UCSD-AML1 (cell line): ENCODE results near the gene CSHL1.
A peak's percentile ranks its signal among the peaks of the same experiment; 100 is the strongest.
"Not testable (repeated sequence)": the region's sequence is repeated elsewhere in the genome, so short reads cannot be mapped to it uniquely, and the experiment has no call there.

ENCODE experiments used
- DNase-seq: peaks from one replicate; lab custom pipeline; 2025; ENCODE audit not compliant: unreplicated experiment; lab: John Stamatoyannopoulos, UW

Gene CSHL1

DNA sequence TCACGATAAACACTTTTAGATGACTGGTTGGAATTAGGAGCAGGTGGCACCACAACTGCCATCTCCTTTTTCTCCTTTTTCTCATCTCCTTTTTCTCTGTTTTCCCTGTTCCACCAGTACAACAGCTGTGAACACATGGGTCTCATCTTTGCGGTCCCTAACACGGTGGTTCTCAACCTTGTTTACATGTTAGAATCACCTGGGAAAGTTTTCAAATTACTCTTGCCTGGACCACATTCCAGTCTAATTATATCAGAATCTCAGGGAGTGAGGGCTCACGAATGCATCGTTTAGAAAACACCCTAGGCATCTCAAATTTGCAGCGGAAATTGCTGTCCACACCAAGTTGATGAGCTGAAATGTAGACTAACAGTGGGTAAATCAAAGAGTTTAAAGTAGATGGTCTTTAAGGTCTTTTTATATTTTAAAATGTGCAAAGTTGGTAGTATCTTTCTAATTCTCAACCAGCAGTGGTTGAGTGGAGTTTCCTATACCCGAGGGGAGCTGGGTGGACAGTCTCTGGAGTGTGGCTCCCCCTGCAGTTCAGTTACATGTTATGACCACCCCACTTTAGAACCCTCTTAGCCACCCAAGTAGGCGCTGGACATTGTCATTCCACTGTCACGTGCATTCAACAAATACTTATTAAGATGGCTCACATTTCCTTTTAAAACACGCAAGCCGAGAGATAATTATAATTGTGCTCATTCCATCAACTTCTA is 18.6 kb downstream of the CSHL1 start:
- not testable (repeated sequence) for DNase-seq

DNA sequence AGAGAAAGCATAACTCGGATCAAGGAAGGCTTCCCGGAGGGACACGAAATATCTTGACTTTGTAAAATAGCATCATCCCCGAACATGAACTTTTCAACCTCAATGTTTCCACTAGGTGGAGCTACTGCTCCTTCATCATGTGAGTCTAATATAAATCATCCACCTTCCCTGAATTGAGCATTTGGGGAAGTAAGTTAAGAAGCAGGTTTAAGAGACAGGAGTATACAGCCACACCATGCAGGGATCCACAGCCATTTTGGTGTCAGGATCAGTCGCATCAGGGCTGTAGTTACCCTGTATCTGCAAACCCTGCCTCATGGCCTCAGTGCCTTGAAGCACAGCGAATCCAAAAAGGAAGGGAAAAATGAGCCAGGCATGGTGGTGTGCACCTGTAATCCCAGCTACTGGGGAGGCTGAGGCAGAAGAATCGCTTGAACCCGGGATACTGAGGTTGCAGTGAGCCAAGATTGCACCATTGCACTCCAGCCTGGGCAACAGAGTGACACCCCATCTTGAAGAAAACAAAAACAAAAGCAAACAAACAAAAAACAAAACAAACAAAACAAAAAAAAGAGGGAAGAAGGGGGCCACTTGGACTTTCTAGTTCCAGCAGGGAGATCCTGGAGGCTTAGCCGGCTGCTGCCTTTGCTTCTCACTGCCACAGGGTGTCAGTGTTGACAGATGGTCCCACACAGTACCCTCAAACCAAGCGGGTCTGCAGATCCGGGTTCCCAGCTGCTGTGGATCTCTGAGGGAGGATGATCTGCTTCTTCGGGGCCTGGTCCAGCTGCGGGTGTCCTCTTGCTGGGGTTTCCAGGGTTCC is 21.8 kb downstream of the CSHL1 start:
- not testable (repeated sequence) for DNase-seq

DNA sequence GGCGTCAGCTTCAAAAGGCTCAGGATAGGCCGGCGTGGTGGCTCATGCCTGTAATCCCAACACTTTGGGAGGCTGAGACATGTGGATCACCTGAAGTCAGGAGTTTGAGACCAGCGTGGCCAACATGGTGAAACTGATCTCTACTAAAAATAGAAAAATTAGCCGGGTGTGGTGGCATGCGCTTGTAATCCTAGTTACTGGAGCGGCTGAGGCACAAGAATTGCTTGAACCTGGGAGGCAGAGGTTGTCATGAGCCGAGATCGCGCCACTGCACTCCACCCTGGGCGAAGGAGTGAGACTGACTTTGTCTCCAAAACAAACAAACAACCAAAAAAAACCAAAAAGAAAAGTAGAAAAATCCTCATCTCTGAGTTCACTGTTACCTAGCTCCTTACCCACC is 25.9 kb downstream of the CSHL1 start:
- not testable (repeated sequence) for DNase-seq

GRCh38 chr17:63882626-63883126 is 28.4 kb downstream of the CSHL1 start:
- not testable (repeated sequence) for DNase-seq

DNA sequence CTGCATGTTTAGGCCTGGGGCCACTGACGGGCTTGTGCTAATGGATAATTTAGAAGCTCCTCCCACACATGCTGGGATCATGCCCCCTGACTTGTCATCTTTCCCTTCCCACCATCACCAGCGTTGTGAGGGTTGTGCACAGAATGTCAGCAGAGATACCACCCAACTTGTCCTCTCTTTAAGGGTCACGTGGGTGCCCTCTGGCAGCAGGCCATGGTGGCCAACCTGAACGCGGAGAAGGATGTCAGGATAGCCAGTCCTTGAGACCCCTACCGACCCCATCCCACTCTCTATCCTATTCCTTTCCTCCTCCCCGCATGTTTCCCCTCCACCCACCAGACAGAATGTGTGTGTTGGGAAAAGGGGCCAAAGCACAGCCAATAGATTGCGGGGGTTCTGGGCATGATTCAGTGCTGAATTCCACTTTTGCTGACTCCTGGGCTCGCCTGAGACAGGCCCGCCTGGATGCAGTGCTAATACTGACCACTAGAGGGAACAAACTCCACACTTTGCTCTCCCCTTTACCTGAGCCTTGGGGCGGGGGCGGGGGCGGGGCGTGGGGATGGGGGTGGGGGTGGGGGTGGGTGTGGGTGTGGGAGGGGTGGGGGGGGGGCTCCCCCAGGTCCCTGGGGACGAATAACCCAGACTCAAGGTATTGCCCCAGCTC is 29.0 kb downstream of the CSHL1 start, which contains the start of gene GH2:
TSS of gene GH2 (minus strand) at position 10 of the 667 bp plus-strand sequence. CDS start 143 bp downstream, outside the sequence.
- DNase-seq: peak; percentile 25

DNA sequence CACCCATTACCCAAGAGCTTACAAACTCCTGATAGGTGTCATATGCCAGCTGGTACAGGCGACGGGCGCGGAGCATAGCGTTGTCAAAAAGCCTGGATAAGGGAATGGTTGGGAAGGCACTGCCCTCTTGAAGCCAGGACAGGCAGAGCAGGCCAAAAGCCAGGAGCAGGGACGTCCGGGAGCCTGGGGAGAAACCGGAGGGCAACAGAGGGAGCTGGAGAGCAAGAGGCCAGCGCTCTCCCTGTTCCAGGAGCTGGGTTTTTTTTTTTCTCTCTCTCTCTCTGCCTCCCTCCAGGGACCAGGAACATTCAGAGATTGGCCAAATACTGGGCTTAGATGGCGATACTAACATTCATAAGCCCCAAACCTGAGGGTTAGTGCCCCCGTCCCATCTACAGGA is 29.7 kb downstream of the CSHL1 start:
- DNase-seq: not testable (repeated sequence)

GRCh38 chr17:63880706-63881105 is 30.4 kb downstream of the CSHL1 start:
- DNase-seq: no peak

- not testable (repeated sequence) for DNase-seq
Observed at GRCh38 chr17:63878413-63878812, 32.6 kb downstream of the CSHL1 start.

- DNase-seq: not testable (repeated sequence)
Observed at GRCh38 chr17:63874693-63875092, 36.4 kb downstream of the CSHL1 start.

- DNase-seq: not testable (repeated sequence)
Observed at GRCh38 chr17:63874061-63874626, 36.9 kb downstream of the CSHL1 start.

DNA sequence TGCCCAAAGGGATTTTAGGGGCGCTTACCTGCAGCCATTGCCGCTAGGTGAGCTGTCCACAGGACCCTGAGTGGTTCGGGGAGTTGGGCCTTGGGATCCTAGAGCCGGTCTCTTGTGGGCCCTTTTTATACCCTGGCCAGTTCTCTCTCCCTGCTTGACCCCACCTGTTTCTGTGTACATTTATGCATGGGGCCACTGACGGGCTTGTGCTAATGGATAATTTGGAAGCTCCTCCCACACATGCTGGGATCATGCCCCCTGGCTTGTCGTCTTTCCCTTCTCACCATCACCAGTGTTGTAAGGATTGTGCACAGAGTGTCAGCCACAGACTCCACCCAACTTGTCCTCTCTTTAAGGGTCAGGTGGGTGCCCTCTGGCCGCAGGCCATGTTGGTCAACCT is 37.5 kb downstream of the CSHL1 start, which contains the start of gene CSH2:
TSS of gene CSH2 (minus strand) at position 101 of the 400 bp plus-strand sequence. CDS start at position 38, 63 bp downstream.
- not testable (repeated sequence) for DNase-seq

DNA sequence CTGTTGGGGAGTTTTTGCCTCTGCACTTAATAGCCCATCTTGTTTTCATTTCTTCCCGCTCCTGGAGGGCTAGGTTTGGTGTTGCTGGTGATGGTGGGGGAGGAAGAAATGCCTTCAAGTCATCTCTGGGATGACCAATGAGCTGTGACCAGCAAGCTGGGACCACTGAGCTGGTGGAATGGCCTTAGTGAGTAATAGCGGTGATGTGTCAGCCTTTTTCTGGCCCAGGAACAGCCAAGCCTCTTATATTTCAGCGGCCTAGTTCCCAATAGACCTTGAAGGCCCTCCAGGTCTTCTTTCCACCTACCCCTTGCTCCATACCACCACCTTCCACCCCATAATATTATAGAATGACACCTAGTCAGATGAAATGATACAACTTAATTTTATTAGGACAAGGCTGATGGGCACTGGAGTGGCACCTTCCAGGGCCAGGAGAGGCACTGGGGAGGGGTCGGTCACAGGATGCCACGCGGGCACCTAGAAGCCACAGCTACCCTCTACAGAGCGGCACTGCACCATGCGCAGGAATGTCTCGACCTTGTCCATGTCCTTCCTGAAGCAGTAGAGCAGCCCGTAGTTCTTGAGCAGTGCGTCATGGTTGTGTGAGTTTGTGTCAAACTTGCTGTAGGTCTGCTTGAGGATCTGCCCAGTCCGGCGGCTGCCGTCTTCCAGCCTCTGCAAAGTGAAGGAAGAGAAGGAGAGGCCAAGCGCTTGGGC is 39.3 kb downstream of the CSHL1 start:
- DNase-seq: not testable (repeated sequence)

GRCh38 chr17:63870292-63870665 is 40.8 kb downstream of the CSHL1 start:
- DNase-seq: not testable (repeated sequence)

- DNase-seq: not testable (repeated sequence)
Observed at GRCh38 chr17:63869491-63870291, 41.4 kb downstream of the CSHL1 start.

DNA sequence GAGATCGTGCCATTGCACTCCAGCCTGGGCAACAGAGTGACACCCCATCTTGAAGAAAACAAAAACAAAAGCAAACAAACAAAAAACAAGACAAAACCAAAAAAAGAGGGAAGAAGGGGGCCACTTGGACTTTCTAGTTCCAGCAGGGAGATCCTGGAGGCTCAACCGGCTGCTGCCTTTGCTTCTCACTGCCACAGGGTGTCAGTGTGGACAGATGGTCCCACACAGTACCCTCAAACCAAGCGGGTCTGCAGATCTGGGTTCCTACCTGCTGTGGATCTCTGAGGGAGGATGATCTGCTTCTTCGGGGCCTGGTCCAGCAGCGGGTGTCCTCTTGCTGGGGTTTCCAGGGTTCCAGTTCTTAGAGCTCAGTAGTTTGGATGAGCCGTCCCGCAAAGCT is 44.4 kb downstream of the CSHL1 start:
- not testable (repeated sequence) for DNase-seq
